GM19099 (cell line): ENCODE measurements around the gene RRAD.

Source experiments
- POLR2A ChIP-seq: IDR thresholded peaks from 3 replicates; pipeline ENCODE4 v1.6.1; 2011; ENCODE audit warnings: low read depth; ENCODE audit not compliant: insufficient read length; ENCODE audit errors: extremely low read depth

The RRAD gene

DNA sequence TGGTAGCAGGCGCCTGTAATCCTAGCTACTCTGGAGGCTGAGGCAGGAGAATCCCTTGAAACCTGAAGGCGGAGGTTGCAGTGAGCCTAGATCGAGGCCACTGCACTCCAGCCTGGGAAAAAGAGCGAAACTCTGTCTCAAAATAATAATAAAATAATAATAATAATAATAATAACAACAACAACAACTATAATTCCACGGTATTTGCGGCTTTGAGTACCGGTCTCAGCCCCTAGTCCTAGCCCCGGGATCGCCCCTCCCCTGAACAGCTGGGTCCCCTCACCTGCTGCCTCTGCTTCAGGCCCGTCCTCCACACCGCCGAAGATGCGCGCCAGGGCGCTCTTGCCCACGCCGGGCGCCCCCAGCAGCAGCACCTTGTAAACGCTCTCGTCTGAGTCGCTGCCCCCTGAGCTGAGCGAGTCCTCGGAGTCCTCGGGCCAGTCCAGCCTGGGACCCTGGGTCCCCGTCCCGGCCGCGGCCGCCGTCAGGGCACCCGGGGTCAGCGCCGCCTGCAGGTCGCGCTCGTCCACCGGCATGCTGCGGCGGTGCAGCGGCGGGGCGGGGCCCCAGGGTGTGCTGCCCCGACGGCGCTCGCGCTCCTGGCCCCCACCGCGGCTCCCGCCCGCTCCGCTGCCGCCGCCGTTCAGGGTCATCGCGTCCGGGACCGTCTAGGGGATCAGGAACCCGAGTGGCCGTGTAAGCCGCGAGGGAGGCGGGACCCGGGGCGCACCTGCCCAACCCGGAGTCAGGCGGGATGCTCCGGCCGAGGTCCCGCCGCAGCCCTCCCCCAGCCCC lies 611 bp downstream of the RRAD start:
- no peak for TF ChIP-seq POLR2A

- TF ChIP-seq POLR2A: no peak
These were observed 1.5 kb downstream of the RRAD start for GRCh38 chr16:66923866-66924265.

DNA sequence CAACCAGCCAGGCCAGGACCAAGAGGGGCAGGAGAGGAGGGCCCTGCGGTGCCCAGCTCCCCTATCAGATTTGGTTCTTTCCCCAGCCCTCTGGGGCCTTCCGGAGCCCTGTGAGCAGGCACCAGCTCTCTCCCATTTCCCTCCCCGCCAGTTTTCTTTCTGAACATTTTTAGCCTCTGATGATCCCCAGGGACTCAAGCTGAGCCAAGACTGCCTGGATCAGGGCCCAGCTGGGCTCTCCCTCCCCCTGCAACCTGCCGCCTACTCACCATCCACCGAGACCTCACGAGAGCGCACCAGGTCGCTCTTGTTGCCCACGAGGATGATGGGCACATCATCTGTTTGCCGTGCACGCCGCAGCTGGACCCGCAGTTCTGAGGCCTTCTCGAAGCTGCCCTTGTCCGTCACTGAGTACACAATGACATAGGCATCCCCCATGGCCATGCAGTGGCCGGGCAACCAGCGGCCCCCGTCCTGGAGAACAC lies 2.0 kb downstream of the RRAD start:
- no peak for TF ChIP-seq POLR2A

DNA sequence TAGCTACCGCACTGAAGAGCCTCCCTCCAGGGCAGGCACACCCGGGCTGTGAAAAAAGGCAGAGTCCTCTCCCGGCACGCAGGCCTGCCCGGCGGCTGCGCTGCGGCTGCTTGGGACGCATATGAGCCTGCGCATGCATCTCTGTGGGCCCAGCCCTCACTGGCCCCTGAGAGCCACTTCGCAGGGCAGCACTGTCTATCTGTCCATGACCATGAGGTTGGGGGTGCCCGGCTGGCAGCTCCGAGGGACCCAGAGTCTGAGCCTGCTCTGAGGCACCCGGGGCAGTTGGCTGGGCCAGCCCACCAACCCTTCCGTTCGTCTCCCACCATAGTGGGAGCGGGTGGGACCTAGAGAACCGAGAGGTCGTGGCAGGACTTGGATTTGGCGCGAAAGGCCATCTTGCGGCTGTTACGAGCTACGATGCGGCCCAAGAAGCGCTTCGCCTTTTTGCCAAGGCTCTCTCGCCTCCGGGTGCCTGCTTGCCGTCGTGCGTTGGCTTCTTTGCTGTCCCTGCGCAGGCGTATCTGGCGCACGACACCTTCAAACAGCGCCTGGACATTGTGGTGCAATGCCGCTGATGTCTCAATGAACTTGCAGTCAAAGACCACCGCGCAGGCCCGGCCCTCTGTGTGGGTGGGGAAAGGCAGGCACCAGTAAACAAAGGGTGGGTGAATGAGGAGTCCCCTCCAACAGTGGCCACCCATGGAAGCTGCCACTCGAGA lies 3.4 kb downstream of the RRAD start:
- TF ChIP-seq POLR2A: no peak

DNA sequence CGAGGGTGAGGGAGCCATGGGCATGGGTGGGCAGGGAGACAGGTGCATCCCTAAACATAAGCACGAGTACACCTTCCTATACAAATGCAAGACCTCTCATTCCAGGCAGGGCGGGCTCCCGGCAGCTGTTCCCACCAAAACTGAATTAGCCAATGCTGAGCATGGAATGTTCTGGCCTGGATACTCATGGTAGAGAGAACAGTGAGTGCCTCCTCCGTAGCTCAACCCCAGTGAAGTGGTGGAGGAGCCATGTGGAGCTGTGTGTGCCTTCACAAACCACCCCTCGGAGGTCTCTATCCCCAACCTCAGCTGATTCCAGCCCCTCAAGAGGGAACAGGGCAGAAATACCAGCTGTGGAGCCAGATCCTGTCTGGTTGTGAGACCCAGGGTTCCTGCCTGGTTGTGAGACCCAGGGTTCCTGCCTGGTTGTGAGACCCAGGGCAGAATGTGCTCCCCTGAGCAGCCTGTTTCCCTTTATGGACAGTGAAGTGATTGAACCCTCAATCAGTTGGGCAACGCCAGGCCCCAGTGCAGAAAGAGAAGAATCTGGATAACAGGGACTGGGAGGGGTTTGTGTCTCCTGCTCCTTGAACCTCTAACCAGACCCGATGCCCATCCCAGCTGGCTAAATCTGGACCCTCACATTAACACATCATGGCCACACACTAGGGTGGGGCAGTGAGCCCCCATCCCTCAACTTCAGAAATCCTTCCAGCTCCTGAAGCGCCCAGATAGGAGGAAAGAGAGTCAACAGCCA lies 4.2 kb downstream of the RRAD start:
- TF ChIP-seq POLR2A: no peak

- TF ChIP-seq POLR2A: no peak
These were observed 5.1 kb downstream of the RRAD start for GRCh38 chr16:66920299-66920590.

DNA sequence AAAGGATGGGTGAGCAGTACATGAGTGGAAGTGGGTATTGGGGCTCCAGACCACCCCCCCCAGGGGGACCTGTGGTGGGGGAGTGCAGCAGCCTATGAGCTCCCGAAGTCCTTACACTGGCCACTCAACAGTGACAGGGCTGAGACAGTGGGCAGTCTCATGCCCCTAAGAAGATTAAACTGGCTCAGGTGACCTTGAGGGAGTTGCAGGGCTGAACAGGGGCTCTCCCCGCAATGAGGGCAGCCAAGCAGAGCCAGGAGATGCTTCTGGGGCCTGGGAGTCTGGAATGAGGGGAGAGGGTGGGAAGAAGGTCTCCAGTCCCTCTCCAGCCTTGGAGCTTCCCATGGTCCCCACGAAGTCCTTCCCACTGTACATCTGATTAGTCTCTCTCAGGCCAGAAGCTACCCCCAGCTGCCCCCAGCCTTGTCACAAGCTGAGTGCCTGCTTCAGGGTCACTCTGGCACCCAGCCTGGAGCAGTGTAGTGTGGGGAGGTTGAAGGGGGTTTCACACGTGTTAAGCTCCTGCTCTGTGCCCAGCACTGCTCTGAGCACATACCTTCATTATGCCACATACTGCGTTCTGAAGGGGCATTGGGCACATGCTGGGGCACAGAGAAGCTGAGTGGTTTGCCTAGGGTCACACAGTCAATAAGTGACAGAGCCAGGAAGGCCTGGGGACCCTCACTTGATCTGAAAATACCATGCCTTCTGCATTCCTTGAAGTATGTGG lies 5.6 kb downstream of the RRAD start:
- no peak for TF ChIP-seq POLR2A

GRCh38 chr16:66918803-66919568 lies 6.3 kb downstream of the RRAD start, which contains the start of gene CDH16:
Gene CDH16, minus strand, starts transcription at chr16:66918885. Its CDS starts 820 bp downstream, at chr16:66918065.
- no peak for TF ChIP-seq POLR2A

DNA sequence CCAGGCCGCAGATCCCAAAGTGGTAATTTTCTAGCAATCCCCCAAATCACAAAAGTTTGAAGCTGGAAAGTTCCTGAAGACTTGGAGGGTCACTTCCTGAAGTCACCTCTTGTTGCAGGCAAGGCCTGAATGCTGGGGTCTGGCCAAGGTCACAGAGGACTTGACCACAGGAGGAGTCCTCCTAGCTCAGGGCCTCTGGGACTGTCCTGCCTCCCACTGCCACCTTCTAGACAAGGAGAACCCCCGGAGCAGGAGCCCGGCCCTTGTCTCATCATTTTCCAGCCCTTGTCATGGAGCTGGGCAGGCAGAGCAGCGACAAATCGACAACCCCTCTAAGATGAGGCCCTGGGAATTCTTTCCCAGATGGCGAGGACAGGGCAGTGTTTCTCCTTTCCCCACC lies 7.0 kb downstream of the RRAD start:
- no peak for TF ChIP-seq POLR2A

DNA sequence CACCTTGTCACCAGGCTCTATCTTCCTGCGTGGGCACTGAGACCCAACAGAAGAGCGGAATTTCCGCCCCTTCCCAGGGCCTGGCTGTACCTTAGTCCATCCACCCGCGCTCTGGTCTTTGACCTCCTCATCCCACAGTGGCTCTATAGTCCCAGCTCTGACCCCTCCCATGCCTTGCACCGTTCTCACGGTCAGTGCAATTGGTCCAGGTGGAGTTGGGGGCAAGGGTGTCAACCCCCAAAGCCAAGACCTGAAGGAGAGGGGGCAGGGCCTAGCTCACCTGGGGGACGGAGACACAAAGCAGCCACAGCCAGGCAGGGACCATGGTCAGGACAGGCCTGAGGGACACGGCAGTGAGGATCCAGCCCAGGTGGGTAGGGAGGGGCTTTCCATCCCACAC lies 7.6 kb downstream of the RRAD start:
- no peak for TF ChIP-seq POLR2A

GRCh38 chr16:66916518-66916917 lies 8.8 kb downstream of the RRAD start:
- TF ChIP-seq POLR2A: no peak

GRCh38 chr16:66915041-66915440 lies 10.3 kb downstream of the RRAD start:
- TF ChIP-seq POLR2A: no peak

DNA sequence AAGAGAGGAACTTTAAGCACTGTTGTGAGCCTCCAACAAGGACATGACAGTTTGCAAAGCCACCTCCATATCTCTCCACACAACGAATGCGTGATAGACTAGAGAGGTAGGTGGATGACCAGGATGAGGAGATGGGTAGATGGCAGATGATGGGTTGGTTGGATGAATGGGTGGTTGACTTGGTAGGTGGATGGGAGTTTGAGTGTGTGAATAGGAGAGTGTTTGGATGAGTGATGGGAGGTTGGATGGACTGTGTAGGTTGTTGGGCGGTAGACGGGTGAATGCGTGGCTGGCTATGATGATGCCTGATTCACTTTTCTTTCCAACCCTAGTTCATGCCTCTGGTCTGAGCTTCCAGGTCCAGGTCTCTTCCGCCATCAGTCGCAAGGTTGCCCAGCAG lies 10.8 kb downstream of the RRAD start:
- TF ChIP-seq POLR2A: no peak

GRCh38 chr16:66913711-66914110 lies 11.6 kb downstream of the RRAD start:
- no peak for TF ChIP-seq POLR2A
